Fibroblast of mammary gland (primary cell): ENCODE measurements around the gene CD47.

Experiments used
- DNase-seq: peaks from one replicate; pipeline ENCODE4 v3.0.0-alpha.2; 2010; ENCODE audit warnings: low read depth
- H3K4me3 ChIP-seq: 2 replicates; pipeline ENCODE4 v1.5.1; 2011; ENCODE audit warnings: low read depth, mild to moderate bottlenecking, low read length, moderate library complexity; ENCODE audit not compliant: control insufficient read depth
- CTCF ChIP-seq: conservative IDR thresholded peaks from 2 replicates; pipeline ENCODE4 v1.5.1; 2011; ENCODE audit warnings: low read depth, low read length, inconsistent platforms; ENCODE audit not compliant: control insufficient read depth, insufficient read depth

CD47 gene

GRCh38 chr3:108014943-108015342 lies 75.9 kb downstream of the CD47 start:
- DNase-seq: no peak
- TF ChIP-seq CTCF: no peak
- H3K4me3 ChIP-seq: no peak overlapping the region

- no peak for DNase-seq
- H3K4me3 ChIP-seq: no peak overlapping the region
- no peak for TF ChIP-seq CTCF
Measured at GRCh38 chr3:108013141-108014055, 77.4 kb downstream of the CD47 start.

- no peak for TF ChIP-seq CTCF
- H3K4me3 ChIP-seq: no peak overlapping the region
- no peak for DNase-seq
Measured at GRCh38 chr3:108012304-108012703, 78.5 kb downstream of the CD47 start.

GRCh38 chr3:108011616-108012015 lies 79.2 kb downstream of the CD47 start:
- H3K4me3 ChIP-seq: no peak overlapping the region
- no peak for DNase-seq
- TF ChIP-seq CTCF: no peak

- DNase-seq: peak; percentile 55
- TF ChIP-seq CTCF: no peak
Measured at GRCh38 chr3:108008931-108009639, 81.7 kb downstream of the CD47 start.

GRCh38 chr3:108008106-108008505 lies 82.7 kb downstream of the CD47 start:
- peak; percentile 25 for DNase-seq
- H3K4me3 ChIP-seq: no peak overlapping the region
- TF ChIP-seq CTCF: no peak

More at GRCh38 chr3:108008931-108009639, 81.7 kb downstream of the CD47 start:
- no peak overlapping the region for H3K4me3 ChIP-seq
